AG20443 (cell line): ENCODE measurements around the gene PCGF2.
A peak's percentile ranks its signal among the peaks of the same experiment; 100 is the strongest.
"Not testable (repeated sequence)": the region's sequence is repeated elsewhere in the genome, so short reads cannot be mapped to it uniquely, and the experiment has no call there.

Source experiments
- DNase-seq: peaks from one replicate; pipeline ENCODE4 v3.0.0; 2012; ENCODE audit warnings: low spot score, mixed read lengths

Gene PCGF2

GRCh38 chr17:38735161-38735997 lies 12.8 kb downstream of the PCGF2 start:
- peak; percentile 84 for DNase-seq

DNA sequence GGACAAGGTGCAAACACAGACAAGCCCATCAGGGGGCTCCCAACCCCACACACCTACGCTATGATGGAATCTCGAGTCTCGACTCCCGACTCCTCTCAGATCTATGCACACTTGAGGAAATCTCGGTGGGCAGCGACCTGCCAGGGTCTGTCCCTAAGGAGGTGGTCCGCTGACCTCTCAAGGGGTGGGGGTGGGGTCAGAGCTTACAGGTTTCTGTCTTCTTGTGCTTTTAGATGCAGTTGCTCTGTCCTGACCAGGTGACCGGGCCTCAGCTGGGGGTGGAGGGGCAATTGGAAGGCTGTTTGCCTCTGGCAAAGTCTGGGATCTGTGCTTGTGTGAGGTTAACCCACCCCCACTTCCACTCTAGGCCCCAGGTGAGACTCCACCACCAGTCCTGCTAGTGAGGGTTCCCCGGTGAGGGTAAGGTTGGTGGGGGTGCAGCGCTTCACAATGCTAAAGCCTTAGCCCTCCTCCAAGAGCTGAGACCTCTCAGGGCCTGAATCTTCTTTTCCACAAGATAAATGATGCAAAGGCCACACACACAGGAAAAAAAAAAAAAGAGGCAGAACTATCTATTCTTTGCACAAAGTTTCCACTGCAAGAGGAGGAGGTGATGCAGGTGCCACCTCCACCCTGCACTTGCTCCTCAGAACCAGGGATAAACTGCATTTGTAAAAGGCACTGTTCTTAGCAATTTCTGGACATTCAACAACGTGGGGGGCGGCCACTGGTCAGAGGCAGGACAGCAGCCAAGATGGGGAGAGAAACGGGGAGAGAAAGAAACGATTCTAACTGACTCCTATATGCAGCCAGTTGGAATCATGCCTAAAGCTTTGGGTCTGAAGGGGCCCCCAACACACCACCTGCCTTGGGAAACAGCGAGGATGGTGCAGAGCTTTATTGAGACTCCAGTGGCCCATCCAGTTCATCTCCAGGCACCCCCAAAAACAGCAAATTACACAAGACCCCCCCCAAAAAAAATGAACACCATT lies 13.9 kb downstream of the PCGF2 start:
- DNase-seq = no peak

GRCh38 chr17:38733282-38733981 lies 14.7 kb downstream of the PCGF2 start:
- no peak for DNase-seq

GRCh38 chr17:38732376-38733281 lies 15.5 kb downstream of the PCGF2 start:
- no peak for DNase-seq

DNA sequence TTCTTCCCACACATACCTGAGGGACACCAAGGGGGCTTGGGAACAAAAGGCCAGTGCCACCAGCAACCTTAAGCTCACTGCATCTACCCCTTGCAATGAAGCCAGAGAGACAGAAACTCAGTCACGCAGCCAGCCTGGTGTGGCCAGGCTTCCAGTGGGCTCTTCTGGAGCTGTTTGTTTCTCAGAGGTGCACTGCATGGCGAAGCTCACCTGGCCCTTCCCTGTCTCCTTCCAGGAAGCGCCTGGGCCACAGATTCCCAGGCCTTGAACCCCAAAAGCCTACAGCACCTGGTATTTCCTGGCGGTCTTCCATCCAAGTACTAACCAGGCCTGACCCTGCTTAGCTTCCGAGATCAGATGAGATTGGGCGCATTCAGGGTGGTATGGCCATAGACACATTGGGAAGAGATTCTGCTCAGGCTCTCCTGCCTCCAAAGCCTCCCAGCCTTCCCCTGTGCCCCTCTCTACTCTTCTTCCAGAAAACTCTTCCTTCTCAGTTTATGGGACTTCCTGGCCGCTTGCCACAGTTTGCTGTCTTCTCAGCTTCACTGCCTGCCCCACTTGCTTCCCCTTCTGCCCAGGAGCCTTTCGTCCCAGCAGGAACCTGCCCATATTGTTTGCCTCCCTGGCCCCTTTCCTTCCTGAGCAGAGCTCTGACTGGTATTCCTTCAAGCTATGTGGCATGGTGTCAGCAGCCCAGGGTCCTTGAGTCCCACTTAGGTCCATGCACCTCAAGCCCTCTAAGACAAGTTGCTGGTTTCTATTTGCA lies 16.4 kb downstream of the PCGF2 start:
- DNase-seq = no peak

DNA sequence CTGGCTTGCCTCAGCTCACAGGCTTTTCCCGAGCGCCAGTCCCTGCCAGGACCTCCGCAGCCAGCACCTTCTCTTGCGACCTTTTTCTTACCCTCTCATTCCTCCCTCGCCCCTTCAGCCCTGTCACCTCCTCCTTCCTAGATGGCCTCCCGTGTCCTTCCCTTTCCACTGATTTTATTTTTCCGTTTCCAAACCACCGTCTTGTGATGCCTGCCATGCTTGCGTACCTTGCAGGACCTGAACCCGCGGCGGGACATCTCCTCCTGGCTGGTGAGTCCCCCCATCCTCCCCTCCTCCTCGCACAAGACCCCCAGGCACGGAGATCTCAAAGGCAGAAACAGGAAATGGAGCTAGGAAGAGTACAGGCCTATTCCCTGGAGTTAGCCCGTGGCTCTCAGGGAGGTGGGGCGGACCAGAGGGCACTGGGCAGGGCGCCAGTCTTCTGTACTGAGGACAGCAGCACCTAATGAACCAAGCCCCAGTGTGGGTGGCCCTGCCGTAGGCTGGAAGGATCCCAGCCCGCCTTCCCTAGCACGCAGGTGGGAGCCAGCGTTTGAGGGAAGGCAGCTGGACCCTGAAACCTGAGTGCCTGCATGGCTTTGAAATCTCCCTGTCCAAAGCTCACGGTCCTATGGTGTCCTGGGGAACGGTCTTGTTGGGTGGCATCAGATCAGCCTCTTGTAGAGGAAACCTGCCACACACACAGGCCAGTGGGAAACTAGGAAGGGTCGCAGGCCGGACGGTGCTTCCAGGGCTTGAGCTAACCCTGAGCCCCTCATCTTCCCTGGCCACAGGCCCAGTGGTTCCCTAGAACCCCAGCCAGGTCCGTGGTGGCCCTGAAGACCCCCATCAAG lies 17.4 kb downstream of the PCGF2 start:
- DNase-seq = peak; percentile 53

- peak; percentile 98 for DNase-seq
These were observed 18.1 kb downstream of the PCGF2 start, which contains the start of gene CISD3 for GRCh38 chr17:38729886-38730525. CISD3 (plus strand) TSS chr17:38730341; CDS start chr17:38730359, 18 bp downstream.

- DNase-seq = no peak
These were observed 18.7 kb downstream of the PCGF2 start for GRCh38 chr17:38729368-38729885.

DNA sequence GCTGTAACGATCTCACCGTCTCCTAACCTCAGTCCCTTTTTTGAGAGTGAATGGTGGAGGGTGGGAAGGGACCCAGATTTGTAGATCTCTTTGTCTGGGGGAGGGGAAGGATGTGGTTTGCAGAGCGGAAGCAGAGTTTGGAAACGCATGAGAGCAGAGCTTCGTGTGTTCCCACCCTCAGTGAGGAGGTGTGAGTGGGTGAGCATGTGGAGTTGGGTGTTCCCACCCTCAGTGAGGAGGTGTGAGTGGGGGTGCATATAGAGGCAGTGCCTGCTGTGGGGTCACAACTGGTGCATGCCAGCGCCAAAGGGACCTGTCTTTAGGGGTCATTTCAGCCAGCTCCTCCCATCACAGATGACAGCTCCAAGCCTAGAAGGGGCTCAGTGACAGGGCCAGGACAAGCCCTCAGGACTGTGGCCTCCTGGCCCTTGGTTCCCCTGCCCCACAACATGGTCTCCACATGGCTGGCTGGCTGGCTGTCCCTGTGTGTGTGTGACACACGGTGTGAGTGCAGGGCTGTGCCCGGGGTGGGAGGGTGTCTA lies 19.8 kb downstream of the PCGF2 start:
- DNase-seq = no peak

DNA sequence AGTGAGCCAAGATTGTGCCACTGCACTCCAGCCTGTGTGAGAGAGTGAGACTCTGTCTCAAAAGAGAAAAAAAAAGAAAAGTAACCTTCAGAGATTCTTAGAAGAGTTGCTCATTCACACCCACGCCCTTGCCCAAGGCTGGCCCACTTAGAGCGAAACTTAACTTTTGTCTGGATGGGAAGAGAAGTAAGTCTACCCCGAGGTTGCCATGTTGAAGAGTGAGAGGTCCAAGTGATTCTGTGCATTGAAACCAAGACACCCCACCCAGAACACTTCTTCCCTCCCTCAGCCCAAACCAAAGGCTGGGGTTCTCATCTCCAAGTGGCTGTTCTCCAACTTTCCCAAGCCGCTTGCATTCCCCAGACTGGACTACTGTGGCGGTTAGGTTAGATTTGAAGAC lies 20.4 kb downstream of the PCGF2 start:
- no peak for DNase-seq

GRCh38 chr17:38726145-38726544 lies 22.0 kb downstream of the PCGF2 start:
- not testable (repeated sequence) for DNase-seq

DNA sequence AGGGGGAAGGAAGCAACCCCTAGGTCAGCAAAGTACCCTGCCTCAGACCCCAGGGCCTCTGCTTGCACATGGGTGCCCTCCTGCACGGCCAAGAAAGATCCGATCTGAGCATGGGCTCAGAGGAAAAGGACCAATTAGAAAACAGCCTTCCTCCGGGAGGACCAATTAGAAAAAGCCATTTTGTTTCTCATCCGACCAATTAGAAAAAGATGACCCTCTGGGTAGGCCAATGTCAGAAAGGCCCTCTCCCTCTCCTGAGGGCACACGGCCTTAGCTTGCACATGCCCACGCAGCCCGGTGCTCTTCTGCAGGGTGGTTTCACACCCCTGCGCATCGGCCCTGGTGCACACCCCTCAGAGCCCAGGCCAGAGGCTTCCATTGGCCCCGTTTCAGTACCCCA lies 23.1 kb downstream of the PCGF2 start:
- DNase-seq = no peak

- no peak for DNase-seq
These were observed 23.7 kb downstream of the PCGF2 start for GRCh38 chr17:38724337-38724988.

DNA sequence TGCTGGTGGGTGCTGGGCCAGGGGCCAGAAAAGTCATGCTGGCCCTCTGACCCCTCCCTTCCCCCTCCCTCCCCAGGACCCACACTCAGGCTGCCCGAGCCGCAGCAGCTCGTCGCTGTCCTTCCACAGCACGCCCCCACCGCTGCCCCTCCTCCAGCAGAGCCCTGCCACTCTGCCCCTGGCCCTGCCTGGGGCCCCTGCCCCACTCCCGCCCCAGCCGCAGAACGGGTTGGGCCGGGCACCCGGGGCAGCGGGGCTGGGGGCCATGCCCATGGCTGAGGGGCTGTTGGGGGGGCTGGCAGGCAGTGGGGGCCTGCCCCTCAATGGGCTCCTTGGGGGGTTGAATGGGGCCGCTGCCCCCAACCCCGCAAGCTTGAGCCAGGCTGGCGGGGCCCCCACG lies 26.3 kb downstream of the PCGF2 start:
- DNase-seq = no peak

- no peak for DNase-seq
These were observed 27.2 kb downstream of the PCGF2 start for GRCh38 chr17:38720941-38721340.

- DNase-seq = no peak
These were observed 28.0 kb downstream of the PCGF2 start for GRCh38 chr17:38719943-38720641.
